HFFc6 (cell line): ENCODE data around the gene LCN15. TPM values are rescaled to one million over a fixed set of nuclear protein-coding genes. Genes with fewer than 3 reads are reported as not detected.

ENCODE experiments used
- DNase-seq: peaks from one replicate; pipeline ENCODE4 v3.0.0-alpha.2; 2018
- H3K27ac Mint-ChIP-seq: 2 replicates; pipeline ENCODE4 v1.8.0; 2020; ENCODE audit warnings: mild to moderate bottlenecking, mixed read lengths
- H3K27me3 Mint-ChIP-seq: 2 replicates; pipeline ENCODE4 v1.8.0; 2021; ENCODE audit warnings: mild to moderate bottlenecking, moderate library complexity, mixed read lengths; ENCODE audit not compliant: insufficient read depth
- H3K36me3 Mint-ChIP-seq: 2 replicates; pipeline ENCODE4 v1.8.0; 2021; ENCODE audit warnings: low read depth, mixed read lengths
- H3K4me1 Mint-ChIP-seq: 2 replicates; pipeline ENCODE4 v1.8.0; 2020; ENCODE audit warnings: low read depth, mixed read lengths
- H3K4me3 Mint-ChIP-seq: 2 replicates; pipeline ENCODE4 v1.8.0; 2020; ENCODE audit warnings: mild to moderate bottlenecking, moderate library complexity, mixed read lengths
- H3K9me3 Mint-ChIP-seq: 2 replicates; pipeline ENCODE4 v1.8.0; 2020; ENCODE audit warnings: mild to moderate bottlenecking, mixed read lengths
- total RNA-seq, 6 experiments: library from RNA; stranded (reverse); fragmentation: NEBNext Ultra II Directional; extraction: Animal tissue kit (Norgen Biotek cat#: 25700); gene quantifications; 2 replicates in 1 of 6; 3 replicates in 5 of 6; pipeline ENCODE4 v1.2.3, GENCODE V29; 2021
- TF ChIP-seq, protein P1 (sequence below): fragments of 200-600 bp; sonication (generic); IDR thresholded peaks from 2 replicates; pipeline ENCODE4 v1.5.0; 2021; ENCODE audit warnings: antibody characterized with exemption, mild to moderate bottlenecking

Gene LCN15
- total RNA-seq, 6 experiments from 2014 or later = not detected

- peaks cover 6% of the 10 kb centered on the region; the same call in 1 of the 2 replicates for H3K4me1 Mint-ChIP-seq
- peaks cover 44% of the 10 kb centered on the region for H3K27me3 Mint-ChIP-seq
- H3K27ac Mint-ChIP-seq = no peak overlapping the region
- peaks cover 5% of the 10 kb centered on the region for H3K9me3 Mint-ChIP-seq
- TF ChIP-seq, protein P1, sequence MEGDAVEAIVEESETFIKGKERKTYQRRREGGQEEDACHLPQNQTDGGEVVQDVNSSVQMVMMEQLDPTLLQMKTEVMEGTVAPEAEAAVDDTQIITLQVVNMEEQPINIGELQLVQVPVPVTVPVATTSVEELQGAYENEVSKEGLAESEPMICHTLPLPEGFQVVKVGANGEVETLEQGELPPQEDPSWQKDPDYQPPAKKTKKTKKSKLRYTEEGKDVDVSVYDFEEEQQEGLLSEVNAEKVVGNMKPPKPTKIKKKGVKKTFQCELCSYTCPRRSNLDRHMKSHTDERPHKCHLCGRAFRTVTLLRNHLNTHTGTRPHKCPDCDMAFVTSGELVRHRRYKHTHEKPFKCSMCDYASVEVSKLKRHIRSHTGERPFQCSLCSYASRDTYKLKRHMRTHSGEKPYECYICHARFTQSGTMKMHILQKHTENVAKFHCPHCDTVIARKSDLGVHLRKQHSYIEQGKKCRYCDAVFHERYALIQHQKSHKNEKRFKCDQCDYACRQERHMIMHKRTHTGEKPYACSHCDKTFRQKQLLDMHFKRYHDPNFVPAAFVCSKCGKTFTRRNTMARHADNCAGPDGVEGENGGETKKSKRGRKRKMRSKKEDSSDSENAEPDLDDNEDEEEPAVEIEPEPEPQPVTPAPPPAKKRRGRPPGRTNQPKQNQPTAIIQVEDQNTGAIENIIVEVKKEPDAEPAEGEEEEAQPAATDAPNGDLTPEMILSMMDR = peak; percentile 31
- no peak for DNase-seq
- H3K4me3 Mint-ChIP-seq = no peak overlapping the region
- peaks cover 6% of the 10 kb centered on the region; the same call in 1 of the 2 replicates for H3K36me3 Mint-ChIP-seq
These were observed 15.5 kb upstream of the LCN15 start for GRCh38 chr9:136779808-136780207.

- TF ChIP-seq, protein P1 = no peak
- peaks cover 44% of the 10 kb centered on the region for H3K27me3 Mint-ChIP-seq
- H3K4me3 Mint-ChIP-seq = peak overlapping the region; percentile 30; the same call in 1 of the 2 replicates
- H3K36me3 Mint-ChIP-seq = peaks cover 15% of the 10 kb centered on the region
- H3K27ac Mint-ChIP-seq = no peak overlapping the region
- H3K4me1 Mint-ChIP-seq = peaks cover 6% of the 10 kb centered on the region; the same call in 1 of the 2 replicates
- peaks cover 16% of the 10 kb centered on the region for H3K9me3 Mint-ChIP-seq
- no peak for DNase-seq
These were observed 13.0 kb upstream of the LCN15 start for GRCh38 chr9:136777359-136777758.

GRCh38 chr9:136776947-136777346 lies 12.6 kb upstream of the LCN15 start:
- Mint-ChIP-seq H3K4me1 (peaks cover 6% of the 10 kb centered on the region; the same call in 1 of the 2 replicates), H3K27ac (no peak overlapping the region), H3K4me3 (peak overlapping the region; percentile 30; the same call in 1 of the 2 replicates)

GRCh38 chr9:136775191-136775590 lies 10.9 kb upstream of the LCN15 start:
- H3K4me1 Mint-ChIP-seq = peaks cover 6% of the 10 kb centered on the region; the same call in 1 of the 2 replicates
- peaks cover 16% of the 10 kb centered on the region for H3K9me3 Mint-ChIP-seq
- no peak overlapping the region for H3K4me3 Mint-ChIP-seq
- H3K36me3 Mint-ChIP-seq = peaks cover 15% of the 10 kb centered on the region
- TF ChIP-seq, protein P1 = no peak
- no peak overlapping the region for H3K27ac Mint-ChIP-seq
- no peak for DNase-seq
- H3K27me3 Mint-ChIP-seq = peaks cover 42% of the 10 kb centered on the region

More at GRCh38 chr9:136776947-136777346, 12.6 kb upstream of the LCN15 start:
- Mint-ChIP-seq H3K27me3 (peaks cover 44% of the 10 kb centered on the region), H3K36me3 (peaks cover 15% of the 10 kb centered on the region), H3K9me3 (peaks cover 16% of the 10 kb centered on the region)
- TF ChIP-seq, protein P1 = no peak
- DNase-seq = no peak

DNA sequence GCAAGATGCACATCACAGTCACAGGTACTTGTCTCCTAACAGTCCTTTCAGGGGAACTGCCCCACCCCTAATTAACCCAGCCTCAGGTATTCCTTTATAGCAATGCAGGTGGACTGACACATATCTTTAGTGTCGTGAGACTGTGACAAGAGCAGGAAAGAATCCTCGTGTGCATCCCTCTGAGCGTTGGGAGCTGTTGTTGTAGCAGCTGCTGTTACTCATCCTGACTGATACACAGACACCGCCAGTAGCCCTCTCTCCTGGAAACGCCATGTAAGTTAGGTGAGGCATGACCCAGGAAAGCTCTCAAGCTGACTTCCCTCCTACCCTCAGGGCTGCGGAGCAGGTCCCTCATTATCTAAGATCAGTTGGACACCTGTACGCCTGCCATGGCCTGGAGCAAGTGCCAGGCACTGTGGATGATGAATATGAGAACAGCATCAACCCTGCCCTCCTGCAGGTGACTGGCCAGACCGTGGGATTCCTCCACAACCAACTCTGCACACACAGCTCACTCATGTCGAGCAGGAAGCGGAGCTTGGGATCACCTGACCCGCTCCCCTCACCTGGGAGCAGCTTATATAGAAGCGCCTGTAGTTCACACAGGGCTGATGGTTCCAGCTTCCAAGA lies 10.2 kb upstream of the LCN15 start:
- Mint-ChIP-seq H3K9me3 (peaks cover 16% of the 10 kb centered on the region), H3K27ac (no peak overlapping the region), H3K27me3 (peaks cover 36% of the 10 kb centered on the region), H3K4me1 (peaks cover 6% of the 10 kb centered on the region; the same call in 1 of the 2 replicates), H3K36me3 (peaks cover 15% of the 10 kb centered on the region), H3K4me3 (no peak overlapping the region)
- TF ChIP-seq, protein P1 = no peak
- DNase-seq = no peak
